ENCODE measurements around the gene ELMO3.

DNA sequence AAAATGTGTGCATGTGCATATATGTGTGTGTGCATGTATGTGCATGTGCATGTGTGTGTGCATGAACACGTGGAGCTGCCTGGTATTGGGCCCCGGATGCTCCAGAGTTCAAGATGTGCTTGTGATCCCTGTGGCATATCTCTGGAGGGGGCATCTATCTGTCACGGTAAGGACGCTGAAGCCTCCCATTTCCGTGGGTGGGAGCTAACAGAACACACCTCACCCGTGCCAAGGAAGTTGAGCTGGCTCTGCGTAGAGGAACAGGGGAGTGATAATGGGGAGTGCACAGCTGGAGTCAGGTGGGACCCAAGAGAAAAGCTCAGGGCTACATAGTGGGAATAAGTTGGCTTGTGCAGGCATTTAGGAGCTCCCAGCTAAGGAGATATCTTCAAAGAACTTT is 12.7 kb downstream of the ELMO3 start:
- TF ChIP-seq ZBTB1 (tag by site-specific recombination; IDR thresholded peaks at IDR 0.05) (no peak), ZIC2 (tag by site-specific recombination; IDR thresholded peaks at IDR 0.05) (no peak), ZBTB7A (tag by site-specific recombination; IDR thresholded peaks at IDR 0.05; ENCODE audit: low read depth) (no peak), ZNF530 (tag by site-specific recombination; IDR thresholded peaks at IDR 0.05; ENCODE audit: low read depth) (no peak), REPIN1 (tag by site-specific recombination; IDR thresholded peaks at IDR 0.05; ENCODE audit: low read depth) (no peak)
- TF ChIP-seq, protein P1, sequence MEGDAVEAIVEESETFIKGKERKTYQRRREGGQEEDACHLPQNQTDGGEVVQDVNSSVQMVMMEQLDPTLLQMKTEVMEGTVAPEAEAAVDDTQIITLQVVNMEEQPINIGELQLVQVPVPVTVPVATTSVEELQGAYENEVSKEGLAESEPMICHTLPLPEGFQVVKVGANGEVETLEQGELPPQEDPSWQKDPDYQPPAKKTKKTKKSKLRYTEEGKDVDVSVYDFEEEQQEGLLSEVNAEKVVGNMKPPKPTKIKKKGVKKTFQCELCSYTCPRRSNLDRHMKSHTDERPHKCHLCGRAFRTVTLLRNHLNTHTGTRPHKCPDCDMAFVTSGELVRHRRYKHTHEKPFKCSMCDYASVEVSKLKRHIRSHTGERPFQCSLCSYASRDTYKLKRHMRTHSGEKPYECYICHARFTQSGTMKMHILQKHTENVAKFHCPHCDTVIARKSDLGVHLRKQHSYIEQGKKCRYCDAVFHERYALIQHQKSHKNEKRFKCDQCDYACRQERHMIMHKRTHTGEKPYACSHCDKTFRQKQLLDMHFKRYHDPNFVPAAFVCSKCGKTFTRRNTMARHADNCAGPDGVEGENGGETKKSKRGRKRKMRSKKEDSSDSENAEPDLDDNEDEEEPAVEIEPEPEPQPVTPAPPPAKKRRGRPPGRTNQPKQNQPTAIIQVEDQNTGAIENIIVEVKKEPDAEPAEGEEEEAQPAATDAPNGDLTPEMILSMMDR (tag by site-specific recombination; IDR thresholded peaks at IDR 0.05), result no peak
